ENCODE results near the gene P3H4.

P3H4 gene

GRCh38 chr17:41822216-41823140 lies 10.7 kb upstream of the P3H4 start:
- DNase-seq (ENCODE audit: low read depth): no peak

DNA sequence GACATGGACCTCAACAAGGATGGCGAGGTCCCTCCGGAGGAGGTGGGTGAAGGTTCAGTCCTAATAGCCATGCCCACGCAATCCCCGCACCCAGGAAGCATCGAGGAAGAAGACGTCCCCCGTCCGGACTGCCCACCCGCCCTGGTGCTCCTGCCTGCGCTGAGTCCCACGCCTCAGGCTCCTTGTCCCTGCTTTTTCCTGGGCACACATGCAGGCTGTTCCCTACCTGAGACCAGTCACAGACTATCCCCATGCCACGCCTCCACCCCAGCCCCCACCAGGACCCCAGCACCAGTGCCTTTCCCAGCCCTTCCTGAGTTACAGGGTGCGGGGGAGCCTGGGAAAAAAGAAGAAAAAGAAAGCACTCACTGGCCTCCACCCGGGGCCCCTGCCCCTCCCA lies 10.0 kb upstream of the P3H4 start:
- DNase-seq (ENCODE audit: low read depth): no peak

DNA sequence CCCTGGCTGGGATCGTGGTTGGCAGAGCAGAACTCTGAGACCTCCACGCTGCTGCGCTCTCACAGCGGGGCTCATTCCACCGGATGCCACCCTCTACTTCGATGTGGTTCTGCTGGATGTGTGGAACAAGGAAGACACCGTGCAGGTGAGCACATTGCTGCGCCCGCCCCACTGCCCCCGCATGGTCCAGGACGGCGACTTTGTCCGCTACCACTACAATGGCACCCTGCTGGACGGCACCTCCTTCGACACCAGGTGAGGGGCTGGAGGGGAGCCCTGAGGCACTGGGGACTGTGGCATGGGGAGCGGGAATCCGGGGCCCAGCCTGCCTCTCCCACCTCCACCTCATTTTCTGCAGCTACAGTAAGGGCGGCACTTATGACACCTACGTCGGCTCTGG lies 6.3 kb upstream of the P3H4 start:
- no peak for DNase-seq (ENCODE audit: low read depth)

- DNase-seq (ENCODE audit: low read depth): no peak
These were observed 5.0 kb upstream of the P3H4 start for GRCh38 chr17:41816637-41817320.

GRCh38 chr17:41814195-41814594 lies 2.4 kb upstream of the P3H4 start:
- DNase-seq (ENCODE audit: low read depth): no peak

GRCh38 chr17:41813699-41814124 lies 2.0 kb upstream of the P3H4 start:
- DNase-seq (ENCODE audit: low read depth): no peak

GRCh38 chr17:41813152-41813680 lies 1.5 kb upstream of the P3H4 start:
- no peak for DNase-seq (ENCODE audit: low read depth)

DNA sequence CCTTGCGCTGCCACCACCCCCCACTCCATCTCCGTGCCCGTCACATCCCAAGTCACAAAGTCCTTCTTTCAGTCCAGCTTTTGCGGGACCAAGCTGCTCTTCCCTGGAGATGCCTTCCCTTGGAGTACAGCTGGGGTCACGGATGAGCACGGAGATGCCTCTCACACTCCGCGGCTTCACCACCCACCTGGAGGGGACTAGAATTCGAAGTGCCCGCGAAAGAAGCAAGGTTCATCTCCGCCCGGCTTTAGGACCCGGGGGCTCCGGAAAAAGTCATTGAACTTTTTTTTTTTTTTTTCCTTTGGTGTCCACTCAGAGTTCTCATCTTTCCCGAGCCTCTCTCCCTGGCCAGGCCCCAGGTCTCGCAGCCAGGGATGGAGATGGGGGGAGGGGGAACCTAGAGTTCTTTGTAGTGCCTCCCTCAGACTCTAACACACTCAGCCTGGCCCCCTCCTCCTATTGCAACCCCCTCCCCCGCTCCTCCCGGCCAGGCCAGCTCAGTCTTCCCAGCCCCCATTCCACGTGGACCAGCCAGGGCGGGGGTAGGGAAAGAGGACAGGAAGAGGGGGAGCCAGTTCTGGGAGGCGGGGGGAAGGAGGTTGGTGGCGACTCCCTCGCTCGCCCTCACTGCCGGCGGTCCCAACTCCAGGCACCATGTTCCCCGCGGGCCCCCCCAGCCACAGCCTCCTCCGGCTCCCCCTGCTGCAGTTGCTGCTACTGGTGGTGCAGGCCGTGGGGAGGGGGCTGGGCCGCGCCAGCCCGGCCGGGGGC lies 817 bp upstream of the P3H4 start, which contains the start of gene FKBP10:
FKBP10 (plus strand) TSS at position 624 of the 771 bp plus-strand sequence; CDS start at position 655, 31 bp downstream.
- no peak for DNase-seq (ENCODE audit: low read depth)

DNA sequence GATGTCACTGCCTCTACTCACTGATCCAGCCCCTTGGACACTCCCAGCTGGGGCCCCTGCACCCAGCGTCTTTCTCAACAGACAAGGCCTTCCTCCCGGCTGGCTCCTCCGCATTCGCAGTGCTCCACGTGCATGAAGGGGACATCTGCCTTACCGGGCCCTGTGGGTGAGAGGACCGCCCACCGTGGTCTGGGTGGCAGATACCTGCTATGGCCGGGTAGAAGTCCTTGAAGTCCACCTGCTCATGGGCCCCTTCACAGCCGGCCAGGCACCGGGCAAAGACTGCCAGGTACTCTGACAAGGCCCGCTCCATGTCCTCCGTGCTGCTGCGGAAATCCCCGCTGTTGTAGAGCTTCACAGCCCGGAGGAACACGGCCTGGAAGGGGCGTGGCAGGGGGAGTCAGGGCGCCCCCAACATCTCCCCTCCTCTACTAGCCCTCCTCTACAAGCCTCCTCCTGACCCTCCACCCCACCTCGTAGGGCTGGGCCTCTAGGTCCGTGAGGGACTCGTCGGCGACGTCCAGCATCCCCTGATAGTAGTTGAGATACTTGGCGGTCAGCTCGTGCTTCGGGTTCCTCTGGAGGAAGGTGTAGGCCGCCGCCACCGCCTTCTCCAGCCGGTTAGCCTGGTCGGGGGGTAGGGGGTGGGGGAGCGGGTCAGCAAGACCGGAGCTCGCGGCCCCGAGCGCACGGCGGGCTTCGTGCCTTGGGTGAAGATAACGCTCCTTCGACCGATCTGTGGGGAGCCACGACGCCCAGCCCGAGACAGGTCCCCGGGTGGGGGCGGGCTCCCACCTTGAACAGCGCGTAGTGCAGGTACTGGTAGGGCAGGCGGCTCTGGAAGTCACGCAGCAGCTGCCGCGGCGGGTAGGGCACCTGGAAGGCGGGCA lies 845 bp downstream of the P3H4 start:
- DNase-seq (ENCODE audit: low read depth): no peak

- no peak for DNase-seq (ENCODE audit: low read depth)
These were observed 4.9 kb downstream of the P3H4 start for GRCh38 chr17:41806685-41807445.

GRCh38 chr17:41803049-41804020 lies 8.4 kb downstream of the P3H4 start:
- no peak for DNase-seq (ENCODE audit: low read depth)

DNA sequence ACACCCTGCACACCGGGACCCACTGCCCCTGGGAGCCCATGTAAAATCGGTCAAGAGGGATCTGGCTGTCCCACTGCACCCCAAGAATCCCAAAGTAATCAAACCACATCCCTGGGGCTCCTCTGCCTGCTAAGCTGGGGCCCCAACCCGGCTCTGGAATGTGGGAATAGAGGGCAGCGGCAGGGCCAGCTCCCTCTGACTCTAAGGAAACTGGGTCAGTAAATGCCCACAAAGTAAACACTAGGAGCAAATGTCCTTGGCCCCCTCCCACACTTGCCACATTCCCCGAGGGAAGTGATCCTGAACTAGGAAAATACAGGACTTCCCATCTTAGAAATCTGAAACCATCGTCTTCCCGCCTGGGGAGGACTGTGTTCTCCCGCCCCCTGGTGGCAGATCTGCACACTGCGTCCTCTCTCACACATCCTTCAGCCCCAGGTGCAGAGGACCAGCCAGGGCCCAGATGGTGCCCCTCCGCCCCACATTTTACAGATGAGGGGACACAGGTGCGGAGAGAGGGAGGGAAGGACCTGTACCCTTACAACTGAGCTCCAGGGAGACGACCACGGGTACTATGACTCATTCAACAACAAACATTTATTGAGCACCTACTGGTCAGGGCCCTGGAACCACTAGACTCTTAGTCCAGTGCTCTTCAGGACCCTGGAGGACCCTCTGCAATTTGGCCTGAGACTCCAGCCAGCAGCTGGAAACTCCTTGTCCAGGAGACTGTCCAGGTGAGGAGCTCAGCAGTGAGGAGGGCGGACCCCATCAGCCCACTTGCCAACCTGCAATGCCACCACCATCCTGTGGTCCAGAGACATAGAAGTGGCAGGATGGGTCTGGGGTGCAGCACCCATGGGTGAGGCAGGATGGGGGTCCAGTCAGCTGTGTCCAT lies 10.1 kb downstream of the P3H4 start:
- DNase-seq (ENCODE audit: low read depth): peak; percentile 21

DNA sequence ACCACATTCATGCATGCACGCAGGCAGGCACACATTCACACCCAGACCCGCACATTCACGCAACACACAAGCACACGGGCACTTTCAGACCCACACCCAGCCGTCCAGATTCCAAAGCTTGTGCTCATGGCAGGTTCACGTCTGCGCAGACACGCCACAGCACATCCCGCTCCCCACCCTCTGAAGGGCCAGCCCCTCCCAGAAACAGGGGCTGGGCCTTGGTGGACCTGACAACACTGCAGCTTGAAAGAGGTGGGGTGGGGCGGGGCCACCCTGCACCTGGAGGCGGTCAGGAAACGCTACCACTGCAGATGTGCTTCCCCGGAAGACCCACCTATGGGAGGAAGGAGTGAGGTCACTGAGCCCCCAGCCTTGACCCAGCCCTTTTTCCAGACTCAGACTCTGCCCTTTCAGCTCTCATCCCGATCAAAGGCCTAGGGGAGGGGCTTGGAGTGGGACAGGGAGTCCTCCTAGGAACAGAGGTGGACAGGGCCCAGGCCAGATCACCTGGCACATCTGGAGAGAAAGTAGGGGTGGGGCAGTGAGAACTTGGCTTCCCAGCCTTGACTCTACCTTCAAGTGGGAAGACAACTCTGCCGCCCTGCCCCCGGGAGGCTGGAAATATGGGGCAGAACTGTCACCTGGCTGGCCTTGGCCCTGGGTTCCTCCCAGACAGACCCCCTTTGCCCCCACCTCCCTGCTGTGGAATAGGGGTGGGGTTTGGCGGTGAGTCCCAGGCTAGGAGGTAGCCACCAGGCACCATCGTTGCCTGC lies 11.0 kb downstream of the P3H4 start:
- DNase-seq (ENCODE audit: low read depth): no peak

GRCh38 chr17:41799366-41799765 lies 12.4 kb downstream of the P3H4 start:
- DNase-seq (ENCODE audit: low read depth): no peak

DNA sequence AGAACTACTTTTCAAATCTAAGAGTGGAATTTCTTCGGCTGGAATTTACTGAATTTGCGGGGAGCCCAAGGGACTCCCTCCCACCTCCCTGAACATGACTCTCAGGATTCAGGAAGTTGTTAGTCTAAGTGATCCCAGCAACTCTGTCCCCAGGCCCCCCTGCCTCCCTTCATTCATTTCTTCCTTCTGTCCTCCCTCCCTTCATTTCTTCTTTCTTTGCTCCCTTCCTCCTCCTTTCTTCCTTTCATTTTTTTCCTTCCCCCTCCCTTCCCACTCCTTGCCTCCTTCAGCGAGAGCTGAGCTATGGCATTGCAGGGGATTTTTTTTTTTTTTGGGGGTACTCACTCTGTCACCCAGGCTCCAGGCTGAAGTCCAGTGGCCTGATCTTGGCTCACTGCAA lies 14.4 kb downstream of the P3H4 start:
- no peak for DNase-seq (ENCODE audit: low read depth)

GRCh38 chr17:41796121-41796895 lies 15.4 kb downstream of the P3H4 start:
- no peak for DNase-seq (ENCODE audit: low read depth)

Measured in T-helper 22 cell (primary cell).